HFFc6 (cell line): ENCODE results near the gene NTM. TPM values are rescaled to one million over a fixed set of nuclear protein-coding genes. Genes with fewer than 3 reads are reported as not detected.
"Not testable (repeated sequence)": the region's sequence is repeated elsewhere in the genome, so short reads cannot be mapped to it uniquely, and the experiment has no call there.

Experiments used
- DNase-seq: peaks from one replicate; pipeline ENCODE4 v3.0.0-alpha.2; 2018
- H3K27ac Mint-ChIP-seq: 2 replicates; pipeline ENCODE4 v1.8.0; 2020; ENCODE audit warnings: mild to moderate bottlenecking, mixed read lengths
- H3K27me3 Mint-ChIP-seq: 2 replicates; pipeline ENCODE4 v1.8.0; 2021; ENCODE audit warnings: mild to moderate bottlenecking, moderate library complexity, mixed read lengths; ENCODE audit not compliant: insufficient read depth
- H3K36me3 Mint-ChIP-seq: 2 replicates; pipeline ENCODE4 v1.8.0; 2021; ENCODE audit warnings: low read depth, mixed read lengths
- H3K4me1 Mint-ChIP-seq: 2 replicates; pipeline ENCODE4 v1.8.0; 2020; ENCODE audit warnings: low read depth, mixed read lengths
- H3K4me3 Mint-ChIP-seq: 2 replicates; pipeline ENCODE4 v1.8.0; 2020; ENCODE audit warnings: mild to moderate bottlenecking, moderate library complexity, mixed read lengths
- H3K9me3 Mint-ChIP-seq: 2 replicates; pipeline ENCODE4 v1.8.0; 2020; ENCODE audit warnings: mild to moderate bottlenecking, mixed read lengths
- CTCF ChIP-seq: fragments of 200-600 bp; sonication (generic); IDR thresholded peaks from 2 replicates; pipeline ENCODE4 v1.5.0; 2021; ENCODE audit warnings: antibody characterized with exemption, mild to moderate bottlenecking
- total RNA-seq, 6 experiments: library from RNA; stranded (reverse); fragmentation: NEBNext Ultra II Directional; extraction: Animal tissue kit (Norgen Biotek cat#: 25700); gene quantifications; 2 replicates in 1 of 6; 3 replicates in 5 of 6; pipeline ENCODE4 v1.2.3, GENCODE V29; 2021

NTM gene
- total RNA-seq, 6 experiments from 2014 or later = 18.3 to 23.6 (median 21.7) TPM

GRCh38 chr11:131678658-131679340, 308.4 kb downstream of the NTM start:
- Mint-ChIP-seq H3K27ac (no peak overlapping the region), H3K4me1 (peaks cover 21% of the 10 kb centered on the region), H3K36me3 (no peaks in the 10 kb centered on the region), H3K27me3 (peaks cover 16% of the 10 kb centered on the region), H3K4me3 (no peak overlapping the region), H3K9me3 (no peaks in the 10 kb centered on the region)
- no peak for DNase-seq
- TF ChIP-seq CTCF = no peak

GRCh38 chr11:131680448-131680847, 310.0 kb downstream of the NTM start:
- DNase-seq, H3K9me3 Mint-ChIP-seq, H3K27ac Mint-ChIP-seq, H3K4me1 Mint-ChIP-seq, H3K4me3 Mint-ChIP-seq, H3K36me3 Mint-ChIP-seq: not testable (repeated sequence)
- peaks cover 30% of the 10 kb centered on the region for H3K27me3 Mint-ChIP-seq

GRCh38 chr11:131681920-131682319, 311.5 kb downstream of the NTM start:
- Mint-ChIP-seq H3K27me3 (peaks cover 32% of the 10 kb centered on the region), H3K9me3 (no peaks in the 10 kb centered on the region), H3K27ac (no peak overlapping the region), H3K4me3 (no peak overlapping the region), H3K4me1 (no peaks in the 10 kb centered on the region), H3K36me3 (no peaks in the 10 kb centered on the region)
- no peak for DNase-seq
- no peak for TF ChIP-seq CTCF

- Mint-ChIP-seq H3K9me3 (no peaks in the 10 kb centered on the region), H3K4me3 (no peak overlapping the region)
These were observed 312.1 kb downstream of the NTM start for GRCh38 chr11:131682373-131683015.

GRCh38 chr11:131683131-131683530, 312.7 kb downstream of the NTM start:
- no peaks in the 10 kb centered on the region for H3K36me3 Mint-ChIP-seq
- no peak for DNase-seq
- peaks cover 32% of the 10 kb centered on the region for H3K27me3 Mint-ChIP-seq
- H3K4me3 Mint-ChIP-seq = no peak overlapping the region
- H3K9me3 Mint-ChIP-seq = no peaks in the 10 kb centered on the region
- no peak overlapping the region for H3K27ac Mint-ChIP-seq
- 0 out of 2 replicates have a peak, but pooled peaks cover 6% of the 10 kb centered on the region for H3K4me1 Mint-ChIP-seq
- no peak for TF ChIP-seq CTCF

More at GRCh38 chr11:131682373-131683015, 312.1 kb downstream of the NTM start:
- Mint-ChIP-seq H3K27me3 (peaks cover 32% of the 10 kb centered on the region), H3K4me1 (no peaks in the 10 kb centered on the region), H3K36me3 (no peaks in the 10 kb centered on the region), H3K27ac (no peak overlapping the region)
- DNase-seq = no peak
- no peak for TF ChIP-seq CTCF

- Mint-ChIP-seq H3K27me3 (peaks cover 32% of the 10 kb centered on the region), H3K9me3 (no peaks in the 10 kb centered on the region), H3K4me3 (no peak overlapping the region), H3K36me3 (no peaks in the 10 kb centered on the region), H3K4me1 (peaks cover 11% of the 10 kb centered on the region; the same call in 1 of the 2 replicates), H3K27ac (no peak overlapping the region)
- DNase-seq = no peak
- TF ChIP-seq CTCF = no peak
These were observed 313.3 kb downstream of the NTM start for GRCh38 chr11:131683666-131684065.
